Panc1 (cell line): Measurements from ENCODE around the gene CAMK4.

Experiments used
- TF ChIP-seq, protein P1 (sequence below), 2 experiments: IDR thresholded peaks; 2 replicates each; pipeline ENCODE4 v1.6.1; 2011 to 2012; ENCODE audit warnings: low read depth in 2 of 2, control low read depth in 1 of 2, low read length in 1 of 2, mild to moderate bottlenecking in 1 of 2, moderate library complexity in 1 of 2; ENCODE audit not compliant: insufficient read depth in 1 of 2
- TF ChIP-seq, protein P2 (sequence below): fragments of 450-650 bp; IDR thresholded peaks from 2 replicates; pipeline ENCODE4 v1.5.1; 2017; ENCODE audit warnings: mild to moderate bottlenecking

DNA sequence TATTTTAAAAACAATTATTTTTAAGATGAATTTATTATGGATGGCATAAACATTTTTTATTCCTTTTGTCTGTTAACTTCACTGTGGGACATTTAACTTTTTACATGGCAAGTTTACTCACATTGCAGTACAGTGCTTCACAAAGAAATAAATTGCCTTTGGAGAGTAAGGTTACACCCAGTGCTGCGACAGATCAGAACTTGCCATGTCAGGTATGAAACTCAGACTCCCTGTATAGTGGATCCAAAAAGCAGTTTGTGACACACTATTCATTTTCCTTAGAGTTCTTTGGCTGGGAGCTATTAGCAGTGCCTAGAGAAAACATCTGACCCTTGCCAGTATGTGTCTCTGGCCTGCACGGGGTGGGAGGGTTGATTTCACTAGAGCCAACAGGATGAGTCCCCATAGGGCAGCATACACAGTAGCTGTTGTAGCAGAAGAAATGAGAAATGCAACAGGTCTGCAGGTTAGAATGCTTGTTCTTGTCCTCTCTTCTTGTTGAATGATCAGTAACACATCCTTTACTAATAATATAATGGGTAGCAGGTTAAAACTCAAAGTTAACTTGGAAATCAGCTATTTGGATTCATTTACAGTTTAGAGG, 245.2 kb downstream of the CAMK4 start:
- TF ChIP-seq, protein P1, sequence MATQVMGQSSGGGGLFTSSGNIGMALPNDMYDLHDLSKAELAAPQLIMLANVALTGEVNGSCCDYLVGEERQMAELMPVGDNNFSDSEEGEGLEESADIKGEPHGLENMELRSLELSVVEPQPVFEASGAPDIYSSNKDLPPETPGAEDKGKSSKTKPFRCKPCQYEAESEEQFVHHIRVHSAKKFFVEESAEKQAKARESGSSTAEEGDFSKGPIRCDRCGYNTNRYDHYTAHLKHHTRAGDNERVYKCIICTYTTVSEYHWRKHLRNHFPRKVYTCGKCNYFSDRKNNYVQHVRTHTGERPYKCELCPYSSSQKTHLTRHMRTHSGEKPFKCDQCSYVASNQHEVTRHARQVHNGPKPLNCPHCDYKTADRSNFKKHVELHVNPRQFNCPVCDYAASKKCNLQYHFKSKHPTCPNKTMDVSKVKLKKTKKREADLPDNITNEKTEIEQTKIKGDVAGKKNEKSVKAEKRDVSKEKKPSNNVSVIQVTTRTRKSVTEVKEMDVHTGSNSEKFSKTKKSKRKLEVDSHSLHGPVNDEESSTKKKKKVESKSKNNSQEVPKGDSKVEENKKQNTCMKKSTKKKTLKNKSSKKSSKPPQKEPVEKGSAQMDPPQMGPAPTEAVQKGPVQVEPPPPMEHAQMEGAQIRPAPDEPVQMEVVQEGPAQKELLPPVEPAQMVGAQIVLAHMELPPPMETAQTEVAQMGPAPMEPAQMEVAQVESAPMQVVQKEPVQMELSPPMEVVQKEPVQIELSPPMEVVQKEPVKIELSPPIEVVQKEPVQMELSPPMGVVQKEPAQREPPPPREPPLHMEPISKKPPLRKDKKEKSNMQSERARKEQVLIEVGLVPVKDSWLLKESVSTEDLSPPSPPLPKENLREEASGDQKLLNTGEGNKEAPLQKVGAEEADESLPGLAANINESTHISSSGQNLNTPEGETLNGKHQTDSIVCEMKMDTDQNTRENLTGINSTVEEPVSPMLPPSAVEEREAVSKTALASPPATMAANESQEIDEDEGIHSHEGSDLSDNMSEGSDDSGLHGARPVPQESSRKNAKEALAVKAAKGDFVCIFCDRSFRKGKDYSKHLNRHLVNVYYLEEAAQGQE (IDR thresholded peaks at IDR 0.05; ENCODE audit: insufficient read depth in 1 of 2, low read depth in 2 of 2, low read length in 1 of 2): no peak
- TF ChIP-seq, protein P2, sequence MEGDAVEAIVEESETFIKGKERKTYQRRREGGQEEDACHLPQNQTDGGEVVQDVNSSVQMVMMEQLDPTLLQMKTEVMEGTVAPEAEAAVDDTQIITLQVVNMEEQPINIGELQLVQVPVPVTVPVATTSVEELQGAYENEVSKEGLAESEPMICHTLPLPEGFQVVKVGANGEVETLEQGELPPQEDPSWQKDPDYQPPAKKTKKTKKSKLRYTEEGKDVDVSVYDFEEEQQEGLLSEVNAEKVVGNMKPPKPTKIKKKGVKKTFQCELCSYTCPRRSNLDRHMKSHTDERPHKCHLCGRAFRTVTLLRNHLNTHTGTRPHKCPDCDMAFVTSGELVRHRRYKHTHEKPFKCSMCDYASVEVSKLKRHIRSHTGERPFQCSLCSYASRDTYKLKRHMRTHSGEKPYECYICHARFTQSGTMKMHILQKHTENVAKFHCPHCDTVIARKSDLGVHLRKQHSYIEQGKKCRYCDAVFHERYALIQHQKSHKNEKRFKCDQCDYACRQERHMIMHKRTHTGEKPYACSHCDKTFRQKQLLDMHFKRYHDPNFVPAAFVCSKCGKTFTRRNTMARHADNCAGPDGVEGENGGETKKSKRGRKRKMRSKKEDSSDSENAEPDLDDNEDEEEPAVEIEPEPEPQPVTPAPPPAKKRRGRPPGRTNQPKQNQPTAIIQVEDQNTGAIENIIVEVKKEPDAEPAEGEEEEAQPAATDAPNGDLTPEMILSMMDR: no peak
